Keratinocyte (primary cell): ENCODE results near the gene PREP. TPM values are rescaled to one million over a fixed set of nuclear protein-coding genes. Genes with fewer than 3 reads are reported as not detected.

Experiments
- DNase-seq: peaks from one replicate; pipeline ENCODE4 v3.0.0-alpha.2; 2011; ENCODE audit warnings: low read depth, missing footprints, low spot score
- FAIRE-seq: peaks from 2 replicates; lab custom pipeline; 2011; peaks lifted over from hg19 to GRCh38; lab: Jason Lieb, UNC
- H2AFZ ChIP-seq: 2 replicates; pipeline ENCODE4 v1.6.0; 2012; ENCODE audit warnings: low read length, control low read depth, inconsistent platforms; ENCODE audit not compliant: control insufficient read depth
- H3K27ac ChIP-seq: 2 replicates; pipeline ENCODE4 v1.5.1; 2011; ENCODE audit warnings: low read length; ENCODE audit not compliant: control insufficient read depth, insufficient read depth
- H3K27me3 ChIP-seq: 3 replicates; pipeline ENCODE4 v1.6.0; 2011; ENCODE audit warnings: low read length; ENCODE audit not compliant: control insufficient read depth, insufficient read depth; ENCODE audit errors: extremely low read depth
- H3K36me3 ChIP-seq, 2 experiments: 2 replicates in 1 of 2; 3 replicates in 1 of 2; pipeline ENCODE4 v1.5.1; 2011; ENCODE audit warnings: low read length in 2 of 2, mild to moderate bottlenecking in 1 of 2; ENCODE audit not compliant: control insufficient read depth in 2 of 2, insufficient read depth in 2 of 2; ENCODE audit errors: extremely low read depth in 1 of 2
- H3K4me1 ChIP-seq: 3 replicates; pipeline ENCODE4 v1.5.1; 2011; ENCODE audit warnings: low read length; ENCODE audit not compliant: control insufficient read depth, insufficient read depth; ENCODE audit errors: extremely low read depth
- H3K4me2 ChIP-seq: 3 replicates; pipeline ENCODE4 v1.6.0; 2011; ENCODE audit warnings: low read depth, low read length; ENCODE audit not compliant: control insufficient read depth, insufficient read depth; ENCODE audit errors: extremely low read depth
- H3K4me3 ChIP-seq, 3 experiments: fragments of 200-600 bp in 1 of 3; sonication (generic) in 1 of 3; 2 replicates in 2 of 3; 3 replicates in 1 of 3; pipeline ENCODE4 v1.5.1; 2011 to 2016; ENCODE audit warnings: low read length in 3 of 3, mild to moderate bottlenecking in 3 of 3, control low read depth in 2 of 3, inconsistent platforms in 1 of 3, low read depth in 1 of 3, mixed read lengths in 1 of 3, mixed run types in 1 of 3, moderate library complexity in 1 of 3; ENCODE audit not compliant: control insufficient read depth in 2 of 3, insufficient read depth in 2 of 3; ENCODE audit errors: extremely low read depth in 1 of 3
- H3K79me2 ChIP-seq: 2 replicates; pipeline ENCODE4 v1.6.0; 2012; ENCODE audit warnings: low read length; ENCODE audit not compliant: control insufficient read depth, insufficient read depth
- H3K9ac ChIP-seq: 3 replicates; pipeline ENCODE4 v1.6.0; 2011; ENCODE audit warnings: low read length; ENCODE audit not compliant: control insufficient read depth, insufficient read depth; ENCODE audit errors: extremely low read depth
- H3K9me1 ChIP-seq: 3 replicates; pipeline ENCODE4 v1.6.0; 2011; ENCODE audit warnings: low read length; ENCODE audit not compliant: control insufficient read depth, insufficient read depth; ENCODE audit errors: extremely low read depth
- H3K9me3 ChIP-seq: 2 replicates; pipeline ENCODE4 v1.5.1; 2012; ENCODE audit warnings: low read depth, low read length; ENCODE audit not compliant: control insufficient read depth
- H4K20me1 ChIP-seq: 3 replicates; pipeline ENCODE4 v1.6.0; 2011; ENCODE audit warnings: low read length; ENCODE audit not compliant: control insufficient read depth, insufficient read depth; ENCODE audit errors: extremely low read depth
- CTCF ChIP-seq, 3 experiments: IDR thresholded peaks in 1 of 3; conservative IDR thresholded peaks in 1 of 3; optimal IDR thresholded peaks in 1 of 3; 2 replicates in 2 of 3; 3 replicates in 1 of 3; pipeline versions ENCODE3 to v1.5.1; 2011; ENCODE audit warnings: low read length in 3 of 3, mild to moderate bottlenecking in 3 of 3, moderate library complexity in 2 of 3, control low read depth in 1 of 3, inconsistent platforms in 1 of 3; ENCODE audit not compliant: insufficient read depth in 2 of 3; ENCODE audit errors: extremely low read depth in 1 of 3
- EZH2 ChIP-seq: IDR thresholded peaks from one replicate; pipeline ENCODE4 v1.6.1; 2012; ENCODE audit warnings: inconsistent platforms, mild to moderate bottlenecking, low read length, moderate library complexity
- dilution Hi-C: fragments of 300-500 bp; cut with MboI; formaldehyde crosslinking; loops from one replicate; pipeline ENCODE4 v1.7.0; 2020; ENCODE audit warnings: low sequenced_read_pairs; ENCODE audit not compliant: extremely low pct_ligation_motif_present
- polyA plus RNA-seq, 5 experiments: library from polyadenylated mRNA; depleted of rRNA in 3 of 5; stranded (reverse) in 3 of 5; stranded (forward) in 1 of 5; unstranded in 1 of 5; fragments of >200 nt; gene quantifications; 1 replicate in 1 of 5; 2 replicates in 3 of 5; 3 replicates in 1 of 5; pipeline versions ENCODE4 v1.2.1 to v1.2.3, GENCODE V29; 2011 to 2012; ENCODE audit warnings: missing spikeins in 2 of 5, low read depth in 1 of 5, low replicate concordance in 1 of 5

The PREP gene
- polyA plus RNA-seq, 1 donor (not counting 4 experiments of a cell fraction or from before 2014, with no cell fraction given), result 48.3 TPM

GRCh38 chr6:105336986-105337385, 65.9 kb downstream of the PREP start:
- Histone ChIP-seq H3K9me3 (no peaks in the 10 kb centered on the region), H3K9ac (no peak overlapping the region), H3K27ac (no peak overlapping the region), H2AFZ (no peak overlapping the region), H3K4me3 (no peak overlapping the region), H3K79me2 (peaks cover 5% of the 10 kb centered on the region), H3K27me3 (no peaks in the 10 kb centered on the region), H3K9me1 (no peaks in the 10 kb centered on the region), H3K36me3 (peaks cover 6 to 10% of the 10 kb centered on the region in 2 experiments), H4K20me1 (no peaks in the 10 kb centered on the region), H3K4me1 (no peaks in the 10 kb centered on the region), H3K4me2 (no peak overlapping the region)
- dilution Hi-C loops, result no loop called here
- FAIRE-seq (no peak), DNase-seq (no peak)
- TF ChIP-seq EZH2 (no peak), CTCF (optimal IDR thresholded peaks at IDR 0.05 in 1 of 3, IDR thresholded peaks at IDR 0.05 in 1 of 3, conservative IDR thresholded peaks at IDR 0.05 in 1 of 3; ENCODE audit: extremely low read depth in 1 of 3, insufficient read depth in 2 of 3, low read length in 3 of 3) (no peak)

- DNase-seq (no peak), FAIRE-seq (no peak)
- Histone ChIP-seq H2AFZ (no peak overlapping the region), H3K79me2 (peaks cover 3% of the 10 kb centered on the region), H3K36me3 (peaks cover 22 to 25% of the 10 kb centered on the region in 2 experiments), H3K4me3 (no peak overlapping the region), H3K9me1 (no peaks in the 10 kb centered on the region), H4K20me1 (no peaks in the 10 kb centered on the region), H3K9ac (no peak overlapping the region), H3K9me3 (no peaks in the 10 kb centered on the region), H3K27me3 (no peaks in the 10 kb centered on the region), H3K27ac (no peak overlapping the region), H3K4me1 (peaks cover 2% of the 10 kb centered on the region), H3K4me2 (no peak overlapping the region)
- dilution Hi-C loops, result no loop called here
- TF ChIP-seq EZH2 (no peak), CTCF (optimal IDR thresholded peaks at IDR 0.05 in 1 of 3, IDR thresholded peaks at IDR 0.05 in 1 of 3, conservative IDR thresholded peaks at IDR 0.05 in 1 of 3; ENCODE audit: extremely low read depth in 1 of 3, insufficient read depth in 2 of 3, low read length in 3 of 3) (no peak)
Measured at GRCh38 chr6:105332576-105332975, 70.3 kb downstream of the PREP start.
